Stimulated activated memory B cell treated with anti-CD40 and anti-IgM and Interleukin-4, amounts not matched to agents 10 μg/mL and 1 μg/mL and 100 μg/mL, for 72 hours (primary cell): ENCODE measurements around the gene MYO5A.
"Not testable (repeated sequence)": the region's sequence is repeated elsewhere in the genome, so short reads cannot be mapped to it uniquely, and the experiment has no call there.

Source experiments
- ATAC-seq: fragments of 150-1000 bp; cut with Tn5 transposase; 2 replicates; pipeline ENCODE4 v1.10.0; 2021
- H3K27ac Mint-ChIP-seq: one replicate; pipeline ENCODE4 v1.8.0; 2022; ENCODE audit warnings: mild to moderate bottlenecking, mixed read lengths
- H3K27me3 Mint-ChIP-seq: one replicate; pipeline ENCODE4 v1.8.0; 2022; ENCODE audit warnings: mixed read lengths
- H3K36me3 Mint-ChIP-seq: one replicate; pipeline ENCODE4 v1.8.0; 2022; ENCODE audit warnings: mixed read lengths
- H3K4me1 Mint-ChIP-seq: one replicate; pipeline ENCODE4 v1.8.0; 2022; ENCODE audit warnings: mixed read lengths
- H3K4me3 Mint-ChIP-seq: one replicate; pipeline ENCODE4 v1.8.0; 2022; ENCODE audit warnings: mild to moderate bottlenecking, moderate library complexity, mixed read lengths
- H3K9me3 Mint-ChIP-seq: one replicate; pipeline ENCODE4 v1.8.0; 2022; ENCODE audit warnings: mixed read lengths

MYO5A gene

DNA sequence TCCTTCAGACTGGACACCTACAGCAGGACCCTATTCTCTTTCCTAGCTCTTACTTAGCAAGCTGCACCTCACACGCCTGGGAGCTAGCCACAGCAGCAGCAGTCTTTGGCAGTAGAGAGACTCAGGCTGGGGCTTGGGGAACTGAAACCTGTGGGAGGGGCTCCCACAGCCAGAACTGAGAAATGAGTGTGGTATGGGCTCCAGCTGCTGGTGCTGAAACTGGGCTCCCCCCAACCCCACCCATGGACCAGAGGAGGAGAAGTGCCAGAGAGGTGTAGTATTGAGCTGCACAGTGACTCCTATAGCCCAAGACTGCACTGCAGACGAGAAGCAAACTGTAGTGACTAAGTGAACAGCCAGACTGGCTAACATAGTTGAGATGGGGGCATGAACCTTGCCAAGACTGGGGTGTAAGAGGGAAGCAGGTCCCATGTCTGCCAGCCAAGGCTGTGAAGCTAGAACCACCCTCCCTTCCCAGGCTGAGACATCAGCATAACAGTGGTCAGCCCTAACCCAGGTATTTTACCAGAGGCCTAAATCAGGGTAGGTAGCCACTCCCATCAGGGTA is 62.5 kb downstream of the MYO5A start:
- H3K4me1 Mint-ChIP-seq, result peaks cover 42% of the 10 kb centered on the region
- peaks cover 6% of the 10 kb centered on the region for H3K9me3 Mint-ChIP-seq
- ATAC-seq, result peak; percentile 100
- peaks cover 9% of the 10 kb centered on the region for H3K36me3 Mint-ChIP-seq
- no peaks in the 10 kb centered on the region for H3K27me3 Mint-ChIP-seq
- H3K4me3 Mint-ChIP-seq, result no peak overlapping the region
- peak overlapping the region; percentile 83 for H3K27ac Mint-ChIP-seq

DNA sequence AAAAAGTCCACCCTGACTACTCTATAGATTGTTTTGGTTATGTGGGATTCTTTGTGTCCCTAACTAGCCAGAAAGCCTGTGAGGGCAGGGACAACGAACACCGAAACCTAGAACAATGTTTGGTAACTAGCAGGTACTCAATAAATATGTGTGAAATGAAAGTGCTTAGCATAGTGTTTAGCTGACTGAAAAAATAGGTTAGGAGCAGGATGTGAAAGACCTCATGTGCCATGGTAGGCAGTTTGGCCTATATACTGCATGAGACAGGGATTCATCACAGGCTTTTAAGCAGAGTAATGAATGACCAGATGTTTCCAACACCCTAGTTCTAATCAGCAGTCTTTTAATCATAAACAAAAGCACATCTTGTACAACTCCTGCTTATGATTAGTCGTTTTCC is 64.2 kb downstream of the MYO5A start:
- peak overlapping the region; percentile 46 for H3K4me3 Mint-ChIP-seq
- H3K36me3 Mint-ChIP-seq, result peaks cover 18% of the 10 kb centered on the region
- H3K27ac Mint-ChIP-seq, result peak overlapping the region; percentile 83
- ATAC-seq, result peak; percentile 55
- peaks cover 6% of the 10 kb centered on the region for H3K9me3 Mint-ChIP-seq
- H3K4me1 Mint-ChIP-seq, result peaks cover 42% of the 10 kb centered on the region
- H3K27me3 Mint-ChIP-seq, result no peaks in the 10 kb centered on the region

DNA sequence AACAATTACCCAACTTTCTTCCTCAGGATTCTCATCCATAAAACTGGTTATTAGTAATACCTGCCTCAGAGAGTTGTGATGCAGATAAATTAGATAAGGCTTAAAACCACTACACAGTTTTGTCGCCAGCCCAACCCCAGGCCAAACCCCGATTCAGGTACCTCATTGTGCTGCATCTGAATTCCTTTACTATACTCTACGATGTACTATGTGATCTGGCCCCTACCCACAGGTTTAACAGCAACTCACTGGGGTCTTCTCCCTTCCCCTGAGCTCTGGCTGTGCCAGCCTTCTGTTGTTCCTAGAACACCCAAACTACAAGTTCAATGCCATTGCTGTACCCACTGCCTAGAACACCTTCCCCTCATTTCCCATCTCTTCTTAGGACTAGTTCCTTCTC is 64.6 kb downstream of the MYO5A start:
- Mint-ChIP-seq H3K9me3 (peaks cover 6% of the 10 kb centered on the region), H3K4me1 (peaks cover 42% of the 10 kb centered on the region), H3K27me3 (no peaks in the 10 kb centered on the region), H3K36me3 (peaks cover 22% of the 10 kb centered on the region), H3K27ac (peak overlapping the region; percentile 83), H3K4me3 (peak overlapping the region; percentile 46)
- no peak for ATAC-seq

DNA sequence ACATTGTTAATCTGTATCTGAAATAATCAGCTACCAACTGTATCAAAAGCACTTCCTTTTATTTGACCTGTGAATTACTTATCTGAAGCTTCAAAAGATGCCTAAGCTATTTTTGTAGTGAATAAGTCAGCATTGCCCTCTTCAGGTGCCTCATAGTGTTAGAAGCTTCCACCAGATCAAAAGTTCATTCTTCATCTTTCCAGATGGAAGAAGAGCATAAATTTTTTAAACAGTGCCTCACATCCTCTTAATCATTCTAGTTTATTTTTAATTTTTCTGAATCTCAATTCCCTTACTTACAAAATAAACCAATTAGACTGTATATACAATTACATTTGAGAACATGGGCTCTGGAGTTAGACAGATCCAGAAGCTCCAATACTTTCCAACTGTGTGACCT is 65.0 kb downstream of the MYO5A start:
- no peak for ATAC-seq
- peak overlapping the region; percentile 83 for H3K27ac Mint-ChIP-seq
- no peaks in the 10 kb centered on the region for H3K27me3 Mint-ChIP-seq
- H3K4me1 Mint-ChIP-seq, result peaks cover 42% of the 10 kb centered on the region
- H3K4me3 Mint-ChIP-seq, result no peak overlapping the region
- H3K9me3 Mint-ChIP-seq, result peaks cover 6% of the 10 kb centered on the region
- peaks cover 24% of the 10 kb centered on the region for H3K36me3 Mint-ChIP-seq

DNA sequence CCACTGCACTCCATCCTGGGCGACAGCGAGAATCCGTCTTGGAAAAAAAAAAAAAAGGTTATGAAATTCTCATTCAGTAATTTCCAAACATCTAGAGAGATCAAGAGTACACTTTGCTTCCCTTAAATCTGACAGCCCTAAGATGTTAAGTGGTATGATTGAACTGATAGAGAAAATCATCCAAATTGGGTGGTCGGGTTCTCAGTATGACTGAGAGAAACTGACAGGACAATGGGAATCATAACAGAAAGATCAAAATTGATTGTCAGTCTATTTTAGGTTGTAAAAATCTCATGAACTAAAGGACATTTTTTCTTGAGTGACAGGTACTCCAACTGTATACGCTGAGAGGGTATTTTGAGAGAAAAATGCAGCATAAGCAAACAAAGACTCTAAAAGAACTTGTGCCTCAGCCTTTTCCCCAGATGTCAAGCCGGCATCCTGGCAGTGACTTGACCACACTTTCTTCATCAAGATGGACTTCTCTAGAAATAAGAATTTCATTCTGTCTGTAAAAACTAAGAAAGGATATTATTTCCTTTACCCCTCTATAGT is 65.8 kb downstream of the MYO5A start:
- Mint-ChIP-seq H3K27ac (no peak overlapping the region), H3K4me3 (no peak overlapping the region), H3K9me3 (peaks cover 6% of the 10 kb centered on the region), H3K4me1 (peaks cover 43% of the 10 kb centered on the region), H3K36me3 (peaks cover 26% of the 10 kb centered on the region), H3K27me3 (no peaks in the 10 kb centered on the region)
- no peak for ATAC-seq

DNA sequence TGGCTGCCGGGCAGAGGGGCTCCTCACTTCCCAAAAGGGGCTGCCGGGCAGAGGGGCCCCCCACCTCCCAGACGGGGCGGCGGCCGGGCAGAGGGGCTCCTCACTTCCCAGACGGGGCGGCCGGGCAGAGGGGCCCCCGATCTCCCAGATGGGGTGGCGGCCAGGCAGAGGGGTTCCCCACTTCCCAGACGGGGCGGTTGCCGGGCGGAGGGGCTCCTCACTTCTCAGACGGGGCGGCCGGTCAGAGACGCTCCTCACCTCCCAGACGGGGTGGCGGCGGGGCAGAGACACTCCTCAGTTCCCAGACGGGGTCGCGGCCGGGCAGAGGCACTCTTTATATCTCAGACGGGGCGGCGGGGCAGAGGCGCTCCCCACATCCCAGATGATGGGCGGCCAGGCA is 69.0 kb downstream of the MYO5A start:
- H3K4me1 Mint-ChIP-seq, result peaks cover 46% of the 10 kb centered on the region
- not testable (repeated sequence) for H3K27ac Mint-ChIP-seq, H3K9me3 Mint-ChIP-seq, H3K4me3 Mint-ChIP-seq, H3K27me3 Mint-ChIP-seq, ATAC-seq
- peaks cover 46% of the 10 kb centered on the region for H3K36me3 Mint-ChIP-seq

DNA sequence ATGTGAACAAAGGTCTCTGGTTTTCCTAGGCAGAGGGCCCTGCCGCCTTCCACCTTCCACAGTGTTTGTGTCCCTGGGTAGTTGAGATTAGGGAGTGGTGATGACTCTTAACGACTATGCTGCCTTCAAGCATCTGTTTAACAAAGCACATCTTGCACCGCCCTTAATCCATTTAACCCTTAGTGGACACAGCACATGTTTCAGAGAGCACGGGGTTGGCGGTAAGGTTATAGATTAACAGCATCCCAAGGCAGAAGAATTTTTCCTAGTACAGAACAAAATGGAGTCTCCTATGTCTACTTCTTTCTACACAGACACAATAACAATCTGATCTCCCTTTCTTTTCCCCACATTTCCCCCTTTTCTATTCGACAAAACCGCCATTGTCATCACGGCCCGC is 69.4 kb downstream of the MYO5A start:
- Mint-ChIP-seq H3K36me3 (peaks cover 50% of the 10 kb centered on the region), H3K4me1 (peaks cover 46% of the 10 kb centered on the region)
- H3K27ac Mint-ChIP-seq, H3K9me3 Mint-ChIP-seq, H3K4me3 Mint-ChIP-seq, ATAC-seq, H3K27me3 Mint-ChIP-seq: not testable (repeated sequence)

DNA sequence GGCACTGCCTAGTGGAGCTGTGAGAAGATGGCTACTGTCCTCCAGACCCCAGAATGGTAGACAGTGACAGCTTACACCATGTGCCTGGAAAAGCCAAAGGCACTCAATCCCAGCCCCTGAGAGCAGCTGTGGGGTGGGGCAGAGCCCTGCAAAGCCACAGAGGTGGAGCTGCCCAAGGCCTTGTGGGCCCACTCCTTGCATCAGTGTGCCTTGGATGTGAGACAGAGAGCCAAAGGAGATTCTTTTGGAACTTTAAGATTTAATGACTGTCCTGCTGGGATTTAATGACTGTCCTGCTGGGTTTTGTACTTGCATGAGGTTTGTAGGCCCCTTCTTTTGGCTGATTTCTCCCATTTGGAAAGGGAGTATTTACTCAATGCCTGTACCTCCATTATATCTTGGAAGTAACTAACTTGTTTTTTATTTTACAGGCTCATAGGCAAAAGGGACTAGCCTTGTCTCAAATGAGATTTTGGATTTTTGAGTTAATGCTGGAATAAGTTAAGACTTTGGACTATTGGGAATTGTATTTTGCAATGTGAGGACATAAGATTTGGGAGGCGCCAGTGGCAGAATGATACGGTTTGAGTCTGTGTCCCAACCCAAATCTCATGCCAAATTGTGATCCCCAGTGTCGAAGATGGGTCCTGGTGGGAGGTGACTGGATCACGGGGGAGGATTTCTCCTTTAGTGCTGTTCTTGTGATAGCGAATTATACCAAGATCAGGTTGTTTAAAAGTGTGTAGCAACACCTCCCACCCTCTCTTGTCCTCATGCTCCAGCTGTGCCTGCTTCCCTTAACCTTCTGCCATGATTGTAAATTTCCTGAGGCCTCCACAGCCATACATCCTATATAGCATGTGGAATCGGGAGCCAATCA is 80.4 kb downstream of the MYO5A start:
- H3K36me3 Mint-ChIP-seq, result peaks cover 5% of the 10 kb centered on the region
- peaks cover 63% of the 10 kb centered on the region for H3K4me1 Mint-ChIP-seq
- no peaks in the 10 kb centered on the region for H3K27me3 Mint-ChIP-seq
- peak overlapping the region; percentile 3 for H3K27ac Mint-ChIP-seq
- H3K9me3 Mint-ChIP-seq, result no peaks in the 10 kb centered on the region
- no peak for ATAC-seq
- no peak overlapping the region for H3K4me3 Mint-ChIP-seq

DNA sequence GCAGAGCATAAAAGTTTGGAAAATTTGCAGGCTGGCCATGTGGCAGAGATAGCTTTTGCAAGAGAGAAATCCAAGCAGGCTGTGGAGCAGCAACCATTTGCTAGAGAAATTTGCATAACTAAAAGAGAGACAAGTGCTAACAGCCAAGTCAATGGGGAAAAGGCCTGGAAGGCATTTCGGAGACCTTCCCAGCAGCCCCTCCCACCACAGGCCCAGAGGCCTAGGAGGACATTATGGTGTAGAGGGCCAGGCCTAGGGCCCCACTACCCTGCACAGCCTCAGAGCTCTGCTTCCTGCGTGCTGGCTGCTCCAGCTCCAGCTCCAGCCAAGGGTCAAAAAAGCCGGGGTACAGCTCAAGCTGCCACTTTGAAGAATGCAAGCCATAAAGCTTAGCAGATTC is 82.7 kb downstream of the MYO5A start:
- H3K9me3 Mint-ChIP-seq, result no peaks in the 10 kb centered on the region
- no peak overlapping the region for H3K27ac Mint-ChIP-seq
- H3K4me1 Mint-ChIP-seq, result peaks cover 41% of the 10 kb centered on the region

DNA sequence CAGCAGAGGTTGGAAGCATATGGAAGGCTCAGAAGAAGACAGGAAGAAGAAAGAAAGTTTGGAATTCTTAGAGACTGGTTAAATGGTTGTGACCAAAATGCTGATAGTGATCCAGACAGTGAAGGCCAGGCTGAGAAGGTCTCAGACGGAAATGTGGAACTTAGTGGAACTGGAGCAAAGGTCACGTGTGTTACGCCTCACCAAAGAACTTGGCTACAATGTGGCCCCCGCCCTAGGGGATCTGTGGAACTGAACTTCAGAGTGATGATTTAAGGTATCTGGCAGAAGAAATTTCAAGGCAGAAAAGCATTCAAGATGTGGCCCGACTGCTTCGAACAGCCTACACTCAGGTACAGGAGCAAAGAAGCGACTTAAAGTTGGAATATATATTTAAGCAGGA is 83.1 kb downstream of the MYO5A start:
- Mint-ChIP-seq H3K4me3 (no peak overlapping the region), H3K27me3 (no peaks in the 10 kb centered on the region), H3K27ac (no peak overlapping the region), H3K9me3 (no peaks in the 10 kb centered on the region), H3K36me3 (peaks cover 5% of the 10 kb centered on the region), H3K4me1 (peaks cover 39% of the 10 kb centered on the region)
- ATAC-seq, result no peak

More for the DNA sequence above, 82.7 kb downstream of the MYO5A start:
- ATAC-seq, result no peak
- H3K27me3 Mint-ChIP-seq, result no peaks in the 10 kb centered on the region
- H3K4me3 Mint-ChIP-seq, result no peak overlapping the region
- peaks cover 5% of the 10 kb centered on the region for H3K36me3 Mint-ChIP-seq

DNA sequence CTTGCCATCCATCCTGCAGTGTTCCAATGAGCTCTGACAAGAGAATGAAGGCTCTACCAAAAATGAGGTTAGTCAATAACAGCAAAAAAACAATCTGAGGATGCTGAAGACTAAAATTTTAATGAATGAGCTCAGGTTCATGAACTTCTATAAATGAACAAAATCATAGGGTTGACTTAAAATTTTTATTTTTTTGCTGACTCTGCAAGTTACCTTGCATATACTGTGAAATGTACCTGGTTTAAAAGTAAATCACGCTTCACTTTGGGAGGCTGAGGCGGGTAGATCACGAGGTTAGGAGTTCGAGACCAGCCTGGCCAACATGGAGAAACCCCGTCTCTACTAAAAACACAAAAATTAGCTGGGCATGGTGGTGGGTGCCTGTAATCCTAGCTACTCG is 85.5 kb downstream of the MYO5A start:
- H3K36me3 Mint-ChIP-seq, H3K27ac Mint-ChIP-seq, H3K27me3 Mint-ChIP-seq, H3K9me3 Mint-ChIP-seq, ATAC-seq, H3K4me3 Mint-ChIP-seq: not testable (repeated sequence)
- H3K4me1 Mint-ChIP-seq, result peaks cover 48% of the 10 kb centered on the region

DNA sequence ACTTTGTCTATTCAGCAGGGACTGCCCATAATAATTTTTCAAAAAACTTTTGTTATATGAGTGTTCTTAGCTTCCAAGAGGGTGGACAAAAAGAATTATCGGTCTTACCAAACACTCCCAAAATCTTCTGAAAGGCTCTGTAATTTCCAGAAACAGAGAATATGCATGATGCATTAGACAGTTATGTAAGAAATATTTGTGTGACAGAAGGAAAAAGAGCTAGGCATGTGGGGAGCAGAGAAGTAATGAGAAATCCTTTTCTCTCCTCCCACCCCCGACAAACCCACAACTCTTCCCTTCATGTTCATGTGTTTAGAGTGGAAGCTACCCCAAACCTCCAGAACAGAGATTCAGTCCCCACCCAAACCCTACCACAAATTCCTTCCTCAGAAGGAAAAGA is 86.8 kb downstream of the MYO5A start:
- peaks cover 42% of the 10 kb centered on the region for H3K4me1 Mint-ChIP-seq
- peaks cover 7% of the 10 kb centered on the region for H3K36me3 Mint-ChIP-seq
- H3K9me3 Mint-ChIP-seq, result no peaks in the 10 kb centered on the region
- no peak overlapping the region for H3K27ac Mint-ChIP-seq
- H3K27me3 Mint-ChIP-seq, result no peaks in the 10 kb centered on the region
- ATAC-seq, result no peak
- H3K4me3 Mint-ChIP-seq, result no peak overlapping the region

DNA sequence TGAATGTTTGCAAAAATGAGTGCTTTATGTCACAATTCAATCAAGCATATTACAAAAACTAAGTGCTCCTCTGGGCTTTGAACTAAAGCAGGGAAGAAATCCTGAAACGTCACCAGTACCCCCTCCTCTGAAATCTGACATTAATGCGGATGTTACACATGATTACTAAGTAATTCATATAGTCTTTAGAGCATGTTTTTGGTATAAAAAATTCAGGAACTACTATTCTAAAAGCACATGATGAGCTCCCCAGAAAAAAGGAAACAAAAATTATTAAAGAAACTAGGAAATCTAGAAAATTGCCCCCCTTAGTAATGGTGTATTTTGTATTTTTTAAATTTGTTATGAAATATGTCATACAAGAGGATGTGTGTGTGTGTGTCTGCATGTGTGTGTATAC is 87.7 kb downstream of the MYO5A start:
- H3K4me3 Mint-ChIP-seq, result no peak overlapping the region
- no peak for ATAC-seq
- H3K9me3 Mint-ChIP-seq, result no peaks in the 10 kb centered on the region
- no peak overlapping the region for H3K27ac Mint-ChIP-seq
- H3K36me3 Mint-ChIP-seq, result peaks cover 7% of the 10 kb centered on the region
- H3K27me3 Mint-ChIP-seq, result no peaks in the 10 kb centered on the region
- peaks cover 33% of the 10 kb centered on the region for H3K4me1 Mint-ChIP-seq

DNA sequence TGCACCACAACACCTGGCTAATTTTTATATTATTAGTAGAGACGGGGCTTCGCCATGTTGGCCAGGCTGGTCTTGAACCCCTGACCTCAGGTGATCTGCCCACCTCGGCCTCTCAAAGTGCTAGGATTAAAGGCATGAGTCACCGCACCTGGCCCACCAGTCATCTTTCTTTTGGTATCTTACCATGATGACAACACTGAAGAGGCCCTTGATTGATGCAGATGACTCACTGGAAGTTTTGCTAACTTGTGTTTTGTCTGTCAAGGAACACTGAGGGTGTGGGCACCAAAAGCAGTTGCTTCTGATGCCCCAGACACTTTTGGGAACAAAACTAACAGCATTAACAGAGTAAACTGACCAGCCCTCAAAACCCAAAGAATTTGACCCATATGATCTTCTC is 88.3 kb downstream of the MYO5A start:
- Mint-ChIP-seq H3K4me3 (no peak overlapping the region), H3K9me3 (no peaks in the 10 kb centered on the region), H3K27ac (no peak overlapping the region), H3K4me1 (peaks cover 28% of the 10 kb centered on the region), H3K27me3 (no peaks in the 10 kb centered on the region), H3K36me3 (peaks cover 7% of the 10 kb centered on the region)
- ATAC-seq, result no peak

DNA sequence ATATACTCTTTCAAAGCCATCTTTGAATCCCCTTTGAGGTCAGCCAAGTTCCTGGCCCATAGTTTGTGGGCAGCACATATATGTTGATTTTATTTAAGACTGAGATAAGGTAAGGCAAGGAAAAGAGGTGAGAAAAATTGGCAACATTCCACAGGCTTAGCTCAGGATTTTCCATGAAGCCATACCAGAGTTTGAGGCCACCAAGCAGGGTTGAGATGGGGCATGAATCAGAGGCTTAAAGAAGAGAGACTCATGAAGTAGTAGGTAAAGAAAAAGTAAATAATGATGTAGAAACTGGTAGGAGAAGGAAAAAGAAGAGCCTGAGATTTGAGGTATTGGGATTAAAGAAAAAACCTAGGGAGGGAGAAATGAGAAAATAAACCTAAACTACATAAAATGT is 89.2 kb downstream of the MYO5A start:
- no peaks in the 10 kb centered on the region for H3K27me3 Mint-ChIP-seq
- H3K4me1 Mint-ChIP-seq, result peaks cover 24% of the 10 kb centered on the region
- H3K36me3 Mint-ChIP-seq, result peaks cover 7% of the 10 kb centered on the region
- H3K27ac Mint-ChIP-seq, result no peak overlapping the region
- no peaks in the 10 kb centered on the region for H3K9me3 Mint-ChIP-seq
- H3K4me3 Mint-ChIP-seq, result no peak overlapping the region
- ATAC-seq, result no peak

DNA sequence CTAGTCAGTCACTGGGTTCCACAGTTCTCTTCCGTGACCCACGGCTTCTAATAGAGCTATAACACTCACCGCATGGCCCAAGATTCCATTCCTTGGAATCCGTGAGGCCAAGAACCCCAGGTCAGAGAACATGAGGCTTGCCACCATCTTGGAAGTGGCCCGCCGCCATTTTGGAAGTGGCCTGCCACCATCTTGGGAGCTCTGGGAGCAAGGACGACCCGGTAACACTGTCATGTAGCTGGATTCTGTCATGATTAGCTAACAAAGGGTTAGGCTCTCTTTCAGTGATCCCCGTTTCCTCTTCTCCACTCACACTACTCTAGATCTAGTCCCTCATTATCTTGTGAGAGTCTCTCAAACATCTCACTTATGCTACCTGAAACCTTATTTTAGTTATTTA is 89.6 kb downstream of the MYO5A start:
- not testable (repeated sequence) for H3K4me3 Mint-ChIP-seq, ATAC-seq, H3K9me3 Mint-ChIP-seq, H3K27ac Mint-ChIP-seq, H3K27me3 Mint-ChIP-seq, H3K36me3 Mint-ChIP-seq
- H3K4me1 Mint-ChIP-seq, result peaks cover 24% of the 10 kb centered on the region
